Choroid plexus epithelial cell (primary cell): ENCODE data around the gene LAT.

Source experiments
- DNase-seq: peaks from one replicate; pipeline ENCODE4 v3.0.0-alpha.2; 2010; ENCODE audit warnings: low read depth
- H3K4me3 ChIP-seq: 2 replicates; pipeline ENCODE4 v1.5.1; 2011; ENCODE audit warnings: low read depth, mild to moderate bottlenecking, control low read depth, low read length, moderate library complexity
- CTCF ChIP-seq: conservative IDR thresholded peaks from 2 replicates; pipeline ENCODE4 v1.5.1; 2011; ENCODE audit warnings: low read depth, mild to moderate bottlenecking, control low read depth, inconsistent platforms, low read length, moderate library complexity

LAT gene

GRCh38 chr16:28943281-28943680 is 41.6 kb upstream of the LAT start:
- no peak for DNase-seq
- no peak for TF ChIP-seq CTCF
- no peak overlapping the region for H3K4me3 ChIP-seq

- no peak overlapping the region for H3K4me3 ChIP-seq
- no peak for TF ChIP-seq CTCF
- no peak for DNase-seq
Measured at GRCh38 chr16:28946681-28947080, 38.2 kb upstream of the LAT start.

GRCh38 chr16:28950648-28951409 is 34.0 kb upstream of the LAT start, which contains the start of gene NFATC2IP:
Gene NFATC2IP (plus strand): TSS chr16:28950937. CDS start chr16:28951012, 75 bp downstream.
- TF ChIP-seq CTCF = no peak
- peak within 1 kb of the TSS; percentile 85 for H3K4me3 ChIP-seq
- DNase-seq = peak; percentile 100

- DNase-seq = no peak
- peak overlapping the region; percentile 85 for H3K4me3 ChIP-seq
- no peak for TF ChIP-seq CTCF
Measured at GRCh38 chr16:28951410-28951943, 33.4 kb upstream of the LAT start.

- H3K4me3 ChIP-seq = no peak overlapping the region
- no peak for TF ChIP-seq CTCF
- DNase-seq = no peak
Measured at GRCh38 chr16:28958216-28958615, 26.6 kb upstream of the LAT start.

GRCh38 chr16:28958836-28959235 is 26.0 kb upstream of the LAT start:
- TF ChIP-seq CTCF = no peak
- DNase-seq = no peak
- H3K4me3 ChIP-seq = no peak overlapping the region

- DNase-seq = no peak
- H3K4me3 ChIP-seq = no peak overlapping the region
- TF ChIP-seq CTCF = no peak
Measured at GRCh38 chr16:28964072-28964471, 20.8 kb upstream of the LAT start.
